Gastrocnemius medialis (tissue), 4 donors: ENCODE results near the gene COG6. TPM values are rescaled to one million over a fixed set of nuclear protein-coding genes. Genes with fewer than 3 reads are reported as not detected.

ENCODE experiments used
- ATAC-seq, 2 donors: fragments of 150-250 bp; one replicate each; pipeline ENCODE4 v1.9.1; 2016
- DNase-seq, 2 donors: peaks; one replicate each; pipeline ENCODE4 v3.0.0-alpha.2; 2019
- H3K27ac ChIP-seq, 4 donors: fragments of 200-600 bp; sonication (generic); 1 replicate in 1 of 4; 2 replicates in 3 of 4; pipeline ENCODE4 v1.5.1; 2016 to 2018; ENCODE audit warnings: mild to moderate bottlenecking in 2 of 4, moderate library complexity in 1 of 4
- H3K27me3 ChIP-seq, 3 donors: fragments of 200-600 bp; sonication (generic) in 2 of 3; 1 replicate in 1 of 3; 2 replicates in 2 of 3; pipeline versions ENCODE4 v1.5.1 to v1.6.0; 2016 to 2019; ENCODE audit warnings: mild to moderate bottlenecking in 1 of 3, moderate library complexity in 1 of 3
- H3K36me3 ChIP-seq, 2 donors: fragments of 200-600 bp; sonication (generic) in 1 of 2; one replicate each; pipeline ENCODE4 v1.5.1; 2017 to 2018
- H3K4me1 ChIP-seq, 2 donors: fragments of 200-600 bp; sonication (generic) in 1 of 2; one replicate each; pipeline ENCODE4 v1.5.1; 2016 to 2017; ENCODE audit warnings: mild to moderate bottlenecking in 2 of 2
- H3K4me3 ChIP-seq, 4 donors: fragments of 200-600 bp; sonication (generic) in 3 of 4; 1 replicate in 1 of 4; 2 replicates in 3 of 4; pipeline ENCODE4 v1.5.1; 2016 to 2019; ENCODE audit warnings: mild to moderate bottlenecking in 2 of 4
- H3K9me3 ChIP-seq, 3 donors: fragments of 200-600 bp; sonication (generic) in 2 of 3; 1 replicate in 1 of 3; 2 replicates in 2 of 3; pipeline ENCODE4 v1.5.1; 2016 to 2019
- CTCF ChIP-seq, 5 experiments: fragments of 450-650 bp in 3 of 5; fragments of 200-600 bp in 2 of 5; sonication (generic) in 2 of 5; IDR thresholded peaks in 4 of 5; conservative IDR thresholded peaks in 1 of 5; 1 replicate in 4 of 5; 2 replicates in 1 of 5; pipeline ENCODE4 v1.5.1; 2016 to 2019; ENCODE audit warnings: antibody characterized with exemption in 5 of 5, mild to moderate bottlenecking in 3 of 5, moderate library complexity in 3 of 5
- POLR2A ChIP-seq, 2 donors: fragments of 450-650 bp; IDR thresholded peaks; one replicate each; pipeline ENCODE4 v1.6.1; 2017; ENCODE audit warnings: antibody characterized with exemption in 2 of 2, mild to moderate bottlenecking in 2 of 2, moderate library complexity in 2 of 2
- in situ Hi-C, 4 donors: fragments of 200-750 bp; cut with MboI; loops; one replicate each; pipeline versions ENCODE4 v1.15.0 to v1.8.0; 2017; ENCODE audit warnings: low sequenced_read_pairs in 4 of 4
- intact Hi-C: fragments of 100-400 bp; cut with DNase I; formaldehyde crosslinking; loops from one replicate; pipeline ENCODE4 v1.15.1; 2023; ENCODE audit warnings: low total_unique reads
- total RNA-seq, 4 donors: library from RNA; depleted of rRNA; stranded (reverse); fragments of >200 nt; gene quantifications; one replicate each; pipeline versions ENCODE4 v1.1.0 to v1.2.3, GENCODE V29; 2016

The COG6 gene
- total RNA-seq, 4 donors from 2014 or later: 5.4 to 13.5 (median 7.1) TPM

DNA sequence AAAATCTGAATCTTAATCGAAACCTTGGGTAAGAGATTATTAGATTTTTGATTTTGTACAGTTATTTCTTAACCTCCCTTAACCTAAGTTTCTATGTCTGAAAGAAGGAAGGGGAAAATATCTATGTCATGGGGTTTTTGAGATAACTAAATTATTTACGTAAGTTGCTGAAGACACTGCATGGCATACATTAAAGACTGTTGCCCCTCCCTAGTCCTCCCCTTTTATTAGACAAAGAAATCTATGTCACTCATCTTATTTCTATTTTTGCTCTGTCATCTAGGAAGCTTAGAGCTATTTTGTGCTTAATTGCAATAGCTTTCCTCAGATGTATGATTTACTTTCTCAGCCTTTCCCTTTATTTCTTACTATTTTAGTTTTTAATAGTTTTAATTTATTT lies 15.0 kb downstream of the COG6 start:
- no peak for ATAC-seq
- TF ChIP-seq CTCF (IDR thresholded peaks at IDR 0.05 in 4 of 5, conservative IDR thresholded peaks at IDR 0.05 in 1 of 5): no peak
- TF ChIP-seq POLR2A (IDR thresholded peaks at IDR 0.05): no peak
- Histone ChIP-seq H3K27me3 (no peaks in the 10 kb centered on the region), H3K4me1 (no peaks in the 10 kb centered on the region), H3K9me3 (no peaks in the 10 kb centered on the region), H3K27ac (no peak overlapping the region), H3K4me3 (no peak overlapping the region), H3K36me3 (peaks cover 0 to 7% of the 10 kb centered on the region in 2 donors)
- in situ Hi-C loops (no loop called here), intact Hi-C loops (no loop called here)
- DNase-seq: no peak

- H3K36me3 ChIP-seq: no peaks in the 10 kb centered on the region
- no peak for DNase-seq
- no peak overlapping the region for H3K4me3 ChIP-seq
- no peaks in the 10 kb centered on the region for H3K9me3 ChIP-seq
- in situ Hi-C loops: no loop called here
- no peaks in the 10 kb centered on the region for H3K27me3 ChIP-seq
- H3K4me1 ChIP-seq: no peaks in the 10 kb centered on the region
- ATAC-seq: no peak
- no peak for TF ChIP-seq CTCF (IDR thresholded peaks at IDR 0.05 in 4 of 5, conservative IDR thresholded peaks at IDR 0.05 in 1 of 5)
- TF ChIP-seq POLR2A (IDR thresholded peaks at IDR 0.05): no peak
- intact Hi-C loops: no loop called here
- no peak overlapping the region for H3K27ac ChIP-seq
Observed at GRCh38 chr13:39672378-39673132, 17.1 kb downstream of the COG6 start.

GRCh38 chr13:39675904-39676303 lies 20.4 kb downstream of the COG6 start:
- Histone ChIP-seq H3K27ac (no peak overlapping the region), H3K4me1 (no peaks in the 10 kb centered on the region), H3K27me3 (no peaks in the 10 kb centered on the region), H3K9me3 (no peaks in the 10 kb centered on the region), H3K4me3 (no peak overlapping the region), H3K36me3 (peaks cover 3 to 9% of the 10 kb centered on the region in 2 donors)
- ATAC-seq: no peak
- intact Hi-C loops: no loop called here
- TF ChIP-seq CTCF (IDR thresholded peaks at IDR 0.05 in 4 of 5, conservative IDR thresholded peaks at IDR 0.05 in 1 of 5): no peak
- no peak for TF ChIP-seq POLR2A (IDR thresholded peaks at IDR 0.05)
- in situ Hi-C loops: loop anchor here in 1 of 4 donors (25.0 kb wide), 1 partner anchor 1011 kb away; no protein-coding TSS in a partner anchor
- DNase-seq: no peak

GRCh38 chr13:39676315-39676876 lies 20.9 kb downstream of the COG6 start:
- no peak overlapping the region for H3K27ac ChIP-seq
- peak in 4 of 5 experiments; percentile 15 to 45 (median 26) for TF ChIP-seq CTCF (IDR thresholded peaks at IDR 0.05 in 4 of 5, conservative IDR thresholded peaks at IDR 0.05 in 1 of 5)
- TF ChIP-seq POLR2A (IDR thresholded peaks at IDR 0.05): no peak
- DNase-seq (no peak), ATAC-seq (no peak)
- peaks cover 3 to 11% of the 10 kb centered on the region in 2 donors for H3K36me3 ChIP-seq
- no peaks in the 10 kb centered on the region for H3K27me3 ChIP-seq
- no peak overlapping the region for H3K4me3 ChIP-seq
- intact Hi-C loops: no loop called here
- H3K9me3 ChIP-seq: no peaks in the 10 kb centered on the region
- in situ Hi-C loops: loop anchor here in 1 of 4 donors (25.0 kb wide), 1 partner anchor 1011 kb away; no protein-coding TSS in a partner anchor
- no peaks in the 10 kb centered on the region for H3K4me1 ChIP-seq
